ENCODE data around the gene PYGB. TPM values are rescaled to one million over a fixed set of nuclear protein-coding genes. Genes with fewer than 3 reads are reported as not detected.
A peak's percentile ranks its signal among the peaks of the same experiment; 100 is the strongest.

The PYGB gene
- total and polyA plus RNA-seq, 8 donors: 17.4 to 37.2 (median 24.2) TPM

- no peaks in the 10 kb centered on the region for H3K27me3 ChIP-seq
- FAIRE-seq (no peak), ATAC-seq (peak in 2 of 4 donors; percentile 18 to 48), DNase-seq (peak in 4 of 6 donors; percentile 11 to 44 (median 21))
- intact Hi-C loops (cut with DNase I): no loop called here
- H3K9me3 ChIP-seq: no peaks in the 10 kb centered on the region
- WGBS, 2 donors: 64 to 71% methylated on average over 12 of the region's 12 CpGs
- peaks cover 4 to 29% (median 10%) of the 10 kb centered on the region in 3 donors for H3K36me3 ChIP-seq
- H3K4me3 ChIP-seq: no peak overlapping the region
- TF ChIP-seq, protein P1, sequence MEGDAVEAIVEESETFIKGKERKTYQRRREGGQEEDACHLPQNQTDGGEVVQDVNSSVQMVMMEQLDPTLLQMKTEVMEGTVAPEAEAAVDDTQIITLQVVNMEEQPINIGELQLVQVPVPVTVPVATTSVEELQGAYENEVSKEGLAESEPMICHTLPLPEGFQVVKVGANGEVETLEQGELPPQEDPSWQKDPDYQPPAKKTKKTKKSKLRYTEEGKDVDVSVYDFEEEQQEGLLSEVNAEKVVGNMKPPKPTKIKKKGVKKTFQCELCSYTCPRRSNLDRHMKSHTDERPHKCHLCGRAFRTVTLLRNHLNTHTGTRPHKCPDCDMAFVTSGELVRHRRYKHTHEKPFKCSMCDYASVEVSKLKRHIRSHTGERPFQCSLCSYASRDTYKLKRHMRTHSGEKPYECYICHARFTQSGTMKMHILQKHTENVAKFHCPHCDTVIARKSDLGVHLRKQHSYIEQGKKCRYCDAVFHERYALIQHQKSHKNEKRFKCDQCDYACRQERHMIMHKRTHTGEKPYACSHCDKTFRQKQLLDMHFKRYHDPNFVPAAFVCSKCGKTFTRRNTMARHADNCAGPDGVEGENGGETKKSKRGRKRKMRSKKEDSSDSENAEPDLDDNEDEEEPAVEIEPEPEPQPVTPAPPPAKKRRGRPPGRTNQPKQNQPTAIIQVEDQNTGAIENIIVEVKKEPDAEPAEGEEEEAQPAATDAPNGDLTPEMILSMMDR (IDR thresholded peaks at IDR 0.05): no peak
- H3K27ac ChIP-seq: no peak overlapping the region
- no peaks in the 10 kb centered on the region for H3K4me1 ChIP-seq
Observed at GRCh38 chr20:25270829-25271251, 23.0 kb downstream of the PYGB start.

DNA sequence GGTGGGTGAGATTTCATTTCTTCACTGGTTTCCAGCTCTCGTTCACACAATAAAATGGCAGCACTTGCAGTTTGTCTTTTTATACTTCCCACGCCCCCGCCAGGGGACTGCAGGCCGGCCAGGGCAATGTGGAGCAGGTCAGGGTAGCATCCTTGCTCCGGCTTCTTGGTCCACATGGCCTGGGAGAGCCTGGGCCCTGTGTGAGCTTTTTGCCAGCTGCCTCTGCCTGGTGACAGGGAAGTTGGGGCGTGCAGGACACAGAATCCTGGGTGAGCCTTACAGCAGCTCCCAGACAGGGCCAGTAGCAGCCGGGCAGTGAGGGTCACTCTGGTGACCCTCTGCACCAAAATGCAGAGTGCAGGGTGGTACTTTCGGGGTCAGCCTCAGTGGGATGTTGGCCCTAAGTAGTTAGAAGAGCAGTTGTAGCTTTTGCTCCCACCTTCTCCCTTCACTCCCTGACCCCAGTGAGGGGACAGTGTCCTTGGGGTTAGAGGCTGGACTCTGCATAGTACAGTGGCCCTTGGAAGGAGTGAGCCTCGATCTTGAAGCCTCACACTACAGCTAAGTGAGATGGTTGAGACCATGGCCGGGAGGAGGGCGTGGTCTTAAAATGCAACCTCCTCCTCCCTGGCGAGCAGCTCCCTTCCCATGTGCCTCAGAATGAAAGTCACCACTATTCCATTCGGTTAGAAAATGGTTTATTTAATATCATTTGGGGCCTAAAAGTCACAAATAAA is 23.8 kb downstream of the PYGB start:
- no peak overlapping the region for H3K4me3 ChIP-seq
- peak in 4 of 6 donors; percentile 7 to 41 (median 21) for DNase-seq
- TF ChIP-seq, protein P1 (IDR thresholded peaks at IDR 0.05): no peak
- no peak for ATAC-seq
- no peaks in the 10 kb centered on the region for H3K27me3 ChIP-seq
- H3K27ac ChIP-seq: no peak overlapping the region
- intact Hi-C loops (cut with DNase I): no loop called here
- WGBS, 2 donors: 93 to 97% methylated on average over 13 of the region's 13 CpGs
- H3K4me1 ChIP-seq: no peaks in the 10 kb centered on the region
- H3K9me3 ChIP-seq: no peaks in the 10 kb centered on the region
- H3K36me3 ChIP-seq: peaks cover 4 to 29% (median 10%) of the 10 kb centered on the region in 3 donors
- no peak for FAIRE-seq

DNA sequence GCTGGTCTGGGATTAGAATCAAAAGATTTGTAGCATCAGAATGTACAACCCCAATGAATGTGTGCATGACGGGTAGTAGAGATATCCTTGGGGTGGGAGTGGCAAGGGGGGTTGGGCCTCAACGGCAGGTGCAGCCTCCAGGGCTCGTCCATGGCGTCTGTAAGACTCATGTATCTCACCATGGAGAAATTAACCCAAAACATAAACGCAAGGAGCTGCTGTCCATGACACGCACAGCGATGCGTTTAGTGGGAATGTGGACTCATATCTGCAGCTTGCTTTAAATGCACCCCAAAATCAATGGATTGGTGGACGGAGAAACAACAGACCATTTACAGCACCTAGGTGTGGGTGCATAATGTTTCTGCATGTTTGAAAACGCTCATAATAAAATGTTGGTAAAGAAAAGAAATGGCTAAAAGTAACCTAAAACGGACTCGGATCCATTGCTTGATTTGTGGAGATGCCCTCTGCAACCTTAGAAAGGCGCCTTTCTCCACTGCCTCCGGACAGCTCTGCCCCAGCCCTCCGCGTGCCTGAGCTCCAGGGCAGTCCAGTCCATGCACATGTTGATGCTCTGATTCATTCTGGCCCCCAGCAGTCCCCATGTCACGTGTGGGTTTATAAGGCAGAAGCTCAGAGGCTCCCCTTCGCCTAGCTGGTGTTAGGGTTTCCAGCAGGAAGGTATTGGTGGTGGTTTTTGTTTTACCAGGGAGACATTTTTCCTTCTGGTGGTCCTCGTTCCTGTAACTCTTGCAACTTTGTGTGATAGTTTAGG is 24.5 kb downstream of the PYGB start:
- DNase-seq (peak in 3 of 6 donors; percentile 3 to 26 (median 20)), FAIRE-seq (no peak), ATAC-seq (no peak)
- no peak overlapping the region for H3K4me3 ChIP-seq
- H3K27me3 ChIP-seq: no peaks in the 10 kb centered on the region
- no peaks in the 10 kb centered on the region for H3K4me1 ChIP-seq
- intact Hi-C loops (cut with DNase I): no loop called here
- TF ChIP-seq, protein P1 (IDR thresholded peaks at IDR 0.05): no peak
- 88 to 92% methylated on average over 19 of the region's 19 CpGs for WGBS, 2 donors
- H3K36me3 ChIP-seq: peaks cover 4 to 34% (median 10%) of the 10 kb centered on the region in 3 donors
- H3K27ac ChIP-seq: no peak overlapping the region
- no peaks in the 10 kb centered on the region for H3K9me3 ChIP-seq

DNA sequence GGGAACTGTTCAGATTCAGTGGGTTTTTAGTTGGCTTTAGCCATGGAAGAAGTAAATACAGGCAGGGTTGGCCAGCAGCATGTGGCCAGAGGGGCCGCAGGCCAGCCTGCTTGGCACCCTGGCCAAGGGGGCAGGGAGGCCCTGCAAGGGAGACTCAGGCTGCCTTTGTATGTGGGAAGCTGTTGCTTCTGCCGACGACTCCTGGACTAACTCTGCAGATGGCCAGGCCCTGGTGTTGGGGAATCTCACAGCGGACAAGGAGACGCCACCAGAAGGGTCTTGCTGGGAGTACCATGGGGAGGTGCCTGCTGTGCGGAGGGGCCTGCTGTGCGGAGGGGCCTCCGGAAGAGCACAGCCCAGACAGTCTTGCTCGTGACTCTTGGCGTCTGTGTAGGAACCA is 25.2 kb downstream of the PYGB start:
- 93 to 100% methylated on average over 10 of the region's 10 CpGs for WGBS, 2 donors
- DNase-seq: peak in 3 of 6 donors; percentile 7 to 32 (median 30)
- H3K4me1 ChIP-seq: no peaks in the 10 kb centered on the region
- H3K36me3 ChIP-seq: peaks cover 4 to 34% (median 10%) of the 10 kb centered on the region in 3 donors
- no peaks in the 10 kb centered on the region for H3K9me3 ChIP-seq
- intact Hi-C loops (cut with DNase I): no loop called here
- no peak overlapping the region for H3K27ac ChIP-seq
- no peaks in the 10 kb centered on the region for H3K27me3 ChIP-seq
- no peak overlapping the region for H3K4me3 ChIP-seq
- FAIRE-seq: no peak
- TF ChIP-seq, protein P1 (IDR thresholded peaks at IDR 0.05): no peak
- ATAC-seq: no peak

Data from pancreas (tissue), 10 donors.